GM12878 (cell line): ENCODE measurements around the gene RFFL. TPM values are rescaled to one million over a fixed set of nuclear protein-coding genes. Genes with fewer than 3 reads are reported as not detected.
"Not testable (repeated sequence)": the region's sequence is repeated elsewhere in the genome, so short reads cannot be mapped to it uniquely, and the experiment has no call there.

ENCODE experiments used
- ATAC-seq: fragments of 200-7000 bp; cut with Tn5 transposase; 3 replicates; pipeline ENCODE4 v1.9.1; 2020; ENCODE audit warnings: mild to moderate bottlenecking, moderate library complexity
- BruUV-seq: library from RNA; stranded (reverse); fragments of 400-500 nt; replicated peaks from 2 replicates; lab custom pipeline; 2021; lab: Mats Ljungman, UMichigan
- CTCF ChIA-PET: fragments of 300-600 bp; sonication (Branson Sonifier 250); formaldehyde crosslinking; extraction: SDS; loops from one replicate; lab custom pipeline; 2021; ENCODE audit warnings: inconsistent platforms; lab: Yijun Ruan, JAX
- POLR2A ChIA-PET: fragments of 350-600 bp; formaldehyde crosslinking; extraction: SDS; loops from one replicate; lab custom pipeline; 2021; ENCODE audit warnings: inconsistent platforms; lab: Charles Lee
- RAD21 ChIA-PET: fragments of 300-600 bp; sonication (Branson Sonifier 250); formaldehyde crosslinking; loops from one replicate; lab custom pipeline; 2023; ENCODE audit warnings: antibody characterized with exemption; ENCODE audit not compliant: unreplicated experiment; lab: Charles Lee
- SMC1A ChIA-PET: fragments of 300-600 bp; sonication (Branson Sonifier 250); formaldehyde crosslinking; loops from one replicate; lab custom pipeline; 2023; ENCODE audit not compliant: unreplicated experiment, uncharacterized antibody; lab: Charles Lee
- DNase-seq: peaks from one replicate; pipeline ENCODE4 v3.0.0-alpha.2; 2011; ENCODE audit warnings: low read depth, low spot score
- FAIRE-seq: peaks from 3 replicates; lab custom pipeline; 2011; peaks lifted over from hg19 to GRCh38; lab: Jason Lieb, UNC
- H2AFZ ChIP-seq: 2 replicates; pipeline ENCODE4 v1.6.0; 2011; ENCODE audit warnings: low read depth, low read length, control low read depth; ENCODE audit not compliant: control insufficient read depth
- H3K27ac ChIP-seq: 2 replicates; pipeline ENCODE4 v1.5.1; 2011; ENCODE audit warnings: control low read depth; ENCODE audit not compliant: control insufficient read depth, insufficient read depth
- H3K27me3 ChIP-seq, 2 experiments: replicated peaks in 1 of 2; 2 replicates each; pipeline versions ENCODE4 v1.6.0 to v1.6.1; 2011; ENCODE audit warnings: low read length in 1 of 2; ENCODE audit not compliant: control insufficient read depth in 2 of 2, insufficient read depth in 2 of 2
- H3K36me3 ChIP-seq, 2 experiments: 2 replicates each; pipeline ENCODE4 v1.5.1; 2011; ENCODE audit warnings: low read length in 1 of 2; ENCODE audit not compliant: control insufficient read depth in 2 of 2, insufficient read depth in 2 of 2
- H3K4me1 ChIP-seq: 2 replicates; pipeline ENCODE4 v1.6.1; 2011; ENCODE audit warnings: mild to moderate bottlenecking, low read length, moderate library complexity, mixed read lengths; ENCODE audit not compliant: control insufficient read depth, insufficient read depth
- H3K4me2 ChIP-seq: 2 replicates; pipeline ENCODE4 v1.6.0; 2011; ENCODE audit warnings: control low read depth; ENCODE audit not compliant: control insufficient read depth, insufficient read depth
- H3K4me3 ChIP-seq: fragments of 200-600 bp; sonication (generic); 2 replicates; pipeline ENCODE4 v1.5.1; 2016
- H3K79me2 ChIP-seq: 2 replicates; pipeline ENCODE4 v1.6.0; 2011; ENCODE audit warnings: low read length; ENCODE audit not compliant: control insufficient read depth, insufficient read depth
- H3K9ac ChIP-seq: 2 replicates; pipeline ENCODE4 v1.8.0; 2011; ENCODE audit warnings: low read length, control low read depth, mixed read lengths; ENCODE audit not compliant: control insufficient read depth, insufficient read depth
- H3K9me3 ChIP-seq: replicated peaks from 3 replicates; pipeline ENCODE4 v1.5.1; 2011; ENCODE audit warnings: mild to moderate bottlenecking, low read length; ENCODE audit not compliant: control insufficient read depth, insufficient read depth
- H4K20me1 ChIP-seq: 2 replicates; pipeline ENCODE4 v1.6.0; 2011; ENCODE audit not compliant: control insufficient read depth, insufficient read depth
- IKZF1 ChIP-seq: fragments of 450-650 bp; conservative IDR thresholded peaks from 2 replicates; pipeline ENCODE4 v1.6.1; 2017; ENCODE audit warnings: antibody characterized with exemption, mild to moderate bottlenecking
- NR2F1 ChIP-seq: fragments of 450-650 bp; conservative IDR thresholded peaks from 2 replicates; pipeline ENCODE4 v1.6.1; 2017; ENCODE audit warnings: mild to moderate bottlenecking
- PAX5 ChIP-seq: IDR thresholded peaks from 2 replicates; pipeline ENCODE4 v1.6.1; 2011; ENCODE audit warnings: low read depth, low read length, borderline replicate concordance
- SMC3 ChIP-seq: IDR thresholded peaks from 2 replicates; pipeline ENCODE4 v1.6.1; 2011; ENCODE audit warnings: low read length, improper control_type of control experiment, borderline replicate concordance
- SPI1 ChIP-seq: IDR thresholded peaks from 2 replicates; pipeline ENCODE4 v1.6.1; 2011; ENCODE audit warnings: low read depth, mild to moderate bottlenecking, low read length, moderate library complexity, borderline replicate concordance; ENCODE audit not compliant: insufficient read depth
- TAF1 ChIP-seq: IDR thresholded peaks from 2 replicates; pipeline ENCODE4 v1.6.1; 2011; ENCODE audit warnings: mild to moderate bottlenecking, low read depth, low read length, borderline replicate concordance
- ZNF217 ChIP-seq: fragments of 450-650 bp; IDR thresholded peaks from 2 replicates; pipeline ENCODE4 v1.6.1; 2017; ENCODE audit warnings: antibody characterized with exemption, mild to moderate bottlenecking
- WGBS: methylation state at CpG from one replicate; pipeline ENCODE4 v1.1.6; 2016; ENCODE audit warnings: low lambda C conversion rate; ENCODE audit not compliant: insufficient replicate concordance, insufficient coverage; ENCODE audit errors: missing lambda C conversion rate; 5-methylcytosine and 5-hydroxymethylcytosine counted together
- in situ Hi-C: fragments of 300-500 bp; cut with MboI; formaldehyde crosslinking; loops from 9 replicates; pipeline ENCODE4 v1.14.3; 2018; ENCODE audit warnings: mixed read lengths
- intact Hi-C: fragments of 100-400 bp; cut with micrococcal nuclease; formaldehyde crosslinking; loops from one replicate; pipeline ENCODE4 v1.14.2; 2022; ENCODE audit not compliant: unreplicated experiment
- polyA plus RNA-seq, 11 experiments: library from polyadenylated mRNA; depleted of rRNA in 4 of 11; unstranded in 6 of 11; stranded (reverse) in 5 of 11; fragments of >200 nt; fragmentation: Nextera tagmentation in 4 of 11; fragmentation: Illumina TruSeq in 1 of 11; extraction: Ambion mirVana in 4 of 11; extraction: Trizol in 1 of 11; gene quantifications; 1 replicate in 1 of 11; 2 replicates in 10 of 11; pipeline versions ENCODE4 v1.2.1 to v1.2.3, GENCODE V29; 2011 to 2016; ENCODE audit warnings: inconsistent platforms in 2 of 11, missing spikeins in 2 of 11, low read depth in 1 of 11
- total RNA-seq, 4 experiments: library from RNA; depleted of rRNA in 3 of 4; stranded (reverse); fragments of >200 nt in 3 of 4; fragmentation: Illumina TruSeq in 1 of 4; extraction: Trizol in 1 of 4; gene quantifications; 2 replicates each; pipeline versions ENCODE4 v1.2.1 to v1.2.3, GENCODE V29; 2013 to 2021
- TF ChIP-seq, protein P1 (sequence below): fragments of 450-650 bp; IDR thresholded peaks from 2 replicates; pipeline ENCODE4 v1.6.1; 2017; ENCODE audit warnings: mild to moderate bottlenecking
- TF ChIP-seq, protein P2 (sequence below): IDR thresholded peaks from 2 replicates; pipeline ENCODE4 v1.6.1; 2012; ENCODE audit warnings: low read length, inconsistent platforms

The RFFL gene
- total and polyA plus RNA-seq, 10 of the 15 experiments (the other 5 are each of a cell fraction or from before 2014, with no cell fraction given): 4.7 to 56.1 (median 26.9) TPM

DNA sequence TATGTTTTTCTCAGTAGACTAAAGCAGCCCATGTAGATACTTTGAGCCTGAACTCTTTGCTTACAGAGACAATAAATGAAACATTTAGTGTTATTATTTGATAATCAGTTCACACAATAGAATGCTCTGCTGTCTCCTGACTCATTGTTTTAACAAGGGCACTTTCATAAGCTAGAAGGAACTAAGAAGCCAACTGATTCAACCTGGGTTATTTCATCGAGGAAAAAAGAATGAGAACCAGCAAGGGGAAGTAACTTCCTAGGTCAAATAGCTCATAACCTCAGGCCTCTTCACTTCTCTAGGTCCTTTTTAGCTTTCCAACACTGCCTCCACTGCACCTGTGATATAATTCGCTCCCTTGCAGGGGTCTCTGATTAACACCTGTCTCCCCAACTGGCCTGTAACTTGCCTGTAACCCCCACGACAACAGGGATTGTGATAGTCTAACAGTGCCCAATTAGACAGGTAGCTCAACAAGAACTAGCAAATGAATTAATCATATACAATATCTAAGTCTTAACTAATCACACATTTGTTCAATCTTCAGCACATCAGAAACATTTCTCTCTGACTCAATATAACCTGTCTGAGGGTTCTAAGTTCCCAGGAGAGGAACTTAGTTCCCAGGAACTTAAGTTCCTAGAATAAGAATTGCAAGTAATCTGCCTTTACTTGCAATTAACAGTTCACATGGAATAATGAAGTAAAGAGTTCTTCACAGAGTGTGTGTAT lies 34.8 kb downstream of the RFFL start:
- peaks cover 1% of the 10 kb centered on the region; the same call in 1 of the 2 replicates for H3K79me2 ChIP-seq
- peak overlapping the region; percentile 61; the same call in 1 of the 2 replicates for H3K27ac ChIP-seq
- peaks cover 15% of the 10 kb centered on the region for H3K4me1 ChIP-seq
- H3K9me3 ChIP-seq: no peaks in the 10 kb centered on the region; the same call in 2 of the 3 replicates
- H4K20me1 ChIP-seq: no peaks in the 10 kb centered on the region
- FAIRE-seq: no peak
- H3K36me3 ChIP-seq: peaks cover 4 to 10% of the 10 kb centered on the region in 2 experiments
- no peak overlapping the region for H2AFZ ChIP-seq
- intact Hi-C loops: no loop called here
- peak; percentile 73 for ATAC-seq
- ChIA-PET CTCF (interaction anchor here (0.7 to 1.8 kb wide), 5 partner anchors 10 to 61 kb away, joined by 3 to 10 read pairs (median 5); partner anchors contain the start of gene RFFL), RAD21 (interaction anchor here (0.6 to 2.7 kb wide), 13 partner anchors 12 to 113 kb away, joined by 3 to 18 read pairs (median 5); partner anchors contain the start of genes RAD51D and RFFL), POLR2A (interaction anchor here (0.7 to 2.2 kb wide), 7 partner anchors 9 to 57 kb away, joined by 3 to 7 read pairs (median 4); no protein-coding TSS in a partner anchor), SMC1A (interaction anchor here (0.7 to 1.6 kb wide), 25 partner anchors 9 to 90 kb away, joined by 3 to 10 read pairs (median 3); partner anchors contain the start of gene RFFL)
- H3K9ac ChIP-seq: peak overlapping the region; percentile 17; the same call in 1 of the 2 replicates
- no peaks in the 10 kb centered on the region for H3K27me3 ChIP-seq
- WGBS: 54% methylated on average over 3 of the region's 3 CpGs
- in situ Hi-C loops: no loop called here
- DNase-seq: no peak
- H3K4me3 ChIP-seq: no peak overlapping the region
- no TSS peak for BruUV-seq
- no peak overlapping the region; the same call in 1 of the 2 replicates for H3K4me2 ChIP-seq
- TF ChIP-seq ZNF217 (no peak), IKZF1 (0 out of 2 replicates have a peak, but pooled peaks have one; percentile 14), NR2F1 (peak; percentile 66; the same call in 1 of the 2 replicates), PAX5 (no peak), TAF1 (no peak), SPI1 (0 out of 2 replicates have a peak, but pooled peaks have one; percentile 7), SMC3 (no peak)
- TF ChIP-seq, protein P1, sequence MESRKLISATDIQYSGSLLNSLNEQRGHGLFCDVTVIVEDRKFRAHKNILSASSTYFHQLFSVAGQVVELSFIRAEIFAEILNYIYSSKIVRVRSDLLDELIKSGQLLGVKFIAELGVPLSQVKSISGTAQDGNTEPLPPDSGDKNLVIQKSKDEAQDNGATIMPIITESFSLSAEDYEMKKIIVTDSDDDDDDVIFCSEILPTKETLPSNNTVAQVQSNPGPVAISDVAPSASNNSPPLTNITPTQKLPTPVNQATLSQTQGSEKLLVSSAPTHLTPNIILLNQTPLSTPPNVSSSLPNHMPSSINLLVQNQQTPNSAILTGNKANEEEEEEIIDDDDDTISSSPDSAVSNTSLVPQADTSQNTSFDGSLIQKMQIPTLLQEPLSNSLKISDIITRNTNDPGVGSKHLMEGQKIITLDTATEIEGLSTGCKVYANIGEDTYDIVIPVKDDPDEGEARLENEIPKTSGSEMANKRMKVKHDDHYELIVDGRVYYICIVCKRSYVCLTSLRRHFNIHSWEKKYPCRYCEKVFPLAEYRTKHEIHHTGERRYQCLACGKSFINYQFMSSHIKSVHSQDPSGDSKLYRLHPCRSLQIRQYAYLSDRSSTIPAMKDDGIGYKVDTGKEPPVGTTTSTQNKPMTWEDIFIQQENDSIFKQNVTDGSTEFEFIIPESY: no peak
- TF ChIP-seq, protein P2, sequence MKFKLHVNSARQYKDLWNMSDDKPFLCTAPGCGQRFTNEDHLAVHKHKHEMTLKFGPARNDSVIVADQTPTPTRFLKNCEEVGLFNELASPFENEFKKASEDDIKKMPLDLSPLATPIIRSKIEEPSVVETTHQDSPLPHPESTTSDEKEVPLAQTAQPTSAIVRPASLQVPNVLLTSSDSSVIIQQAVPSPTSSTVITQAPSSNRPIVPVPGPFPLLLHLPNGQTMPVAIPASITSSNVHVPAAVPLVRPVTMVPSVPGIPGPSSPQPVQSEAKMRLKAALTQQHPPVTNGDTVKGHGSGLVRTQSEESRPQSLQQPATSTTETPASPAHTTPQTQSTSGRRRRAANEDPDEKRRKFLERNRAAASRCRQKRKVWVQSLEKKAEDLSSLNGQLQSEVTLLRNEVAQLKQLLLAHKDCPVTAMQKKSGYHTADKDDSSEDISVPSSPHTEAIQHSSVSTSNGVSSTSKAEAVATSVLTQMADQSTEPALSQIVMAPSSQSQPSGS: 0 out of 2 replicates have a peak, but pooled peaks have one; percentile 21

DNA sequence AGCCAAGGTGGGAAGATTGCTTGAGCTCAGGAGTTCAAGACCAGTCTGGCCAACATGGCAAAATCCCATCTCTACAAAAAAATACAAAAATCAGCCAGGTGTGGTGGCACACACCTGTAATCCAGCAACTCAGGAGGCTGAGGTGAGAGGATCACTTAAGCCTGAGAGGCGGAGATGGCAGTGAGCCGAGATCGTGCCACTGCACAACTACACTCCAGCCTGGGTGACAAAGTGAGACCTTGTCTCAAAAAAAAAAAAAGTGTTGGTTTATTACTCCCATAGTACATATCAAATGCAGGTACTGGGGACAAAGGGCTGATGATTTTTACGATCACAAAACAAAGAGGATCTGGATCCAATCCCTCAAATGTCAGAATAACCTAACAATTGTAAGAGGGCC lies 35.4 kb downstream of the RFFL start:
- H3K79me2 ChIP-seq, ATAC-seq, H3K4me2 ChIP-seq, H3K27me3 ChIP-seq, H2AFZ ChIP-seq, FAIRE-seq, in situ Hi-C loops, H3K9me3 ChIP-seq, H3K9ac ChIP-seq, H3K4me3 ChIP-seq, BruUV-seq, DNase-seq, intact Hi-C loops, H4K20me1 ChIP-seq: not testable (repeated sequence)
- ChIA-PET SMC1A (interaction anchor here (0.8 to 1.8 kb wide), 11 partner anchors 9 to 91 kb away, joined by 3 to 10 read pairs (median 4); partner anchors contain the start of gene RFFL), CTCF (interaction anchor here (0.7 to 1.8 kb wide), 4 partner anchors 9 to 41 kb away, joined by 3 to 10 read pairs (median 5); partner anchors contain the start of gene RFFL), RAD21 (interaction anchor here (0.6 to 2.7 kb wide), 10 partner anchors 15 to 113 kb away, joined by 3 to 11 read pairs (median 4); partner anchors contain the start of gene RAD51D), POLR2A (interaction anchor here (0.7 to 2.2 kb wide), 5 partner anchors 8 to 57 kb away, joined by 3 to 7 read pairs (median 4); no protein-coding TSS in a partner anchor)
- Histone ChIP-seq H3K4me1 (peaks cover 13% of the 10 kb centered on the region), H3K27ac (peak overlapping the region; percentile 61; the same call in 1 of the 2 replicates), H3K36me3 (peaks cover 4 to 10% of the 10 kb centered on the region in 2 experiments)
- 100% methylated on average over 4 of the region's 4 CpGs for WGBS
